Tibial nerve (tissue), 4 donors: ENCODE data around the gene COASY.

ENCODE experiments used
- CTCF ChIP-seq, 5 experiments: fragments of 200-600 bp in 3 of 5; fragments of 450-650 bp in 2 of 5; sonication (generic) in 3 of 5; IDR thresholded peaks; one replicate each; pipeline ENCODE4 v1.5.1; 2016 to 2019; ENCODE audit warnings: antibody characterized with exemption in 5 of 5, mild to moderate bottlenecking in 3 of 5, moderate library complexity in 2 of 5
- EP300 ChIP-seq, 2 donors: sonication (generic); formaldehyde crosslinking; IDR thresholded peaks; one replicate each; pipeline ENCODE4 v1.6.1; 2017; ENCODE audit warnings: antibody characterized with exemption in 2 of 2, mild to moderate bottlenecking in 1 of 2

- TF ChIP-seq EP300 (IDR thresholded peaks at IDR 0.05), result no peak
- TF ChIP-seq CTCF (IDR thresholded peaks at IDR 0.05), result no peak
Observed at GRCh38 chr17:42537156-42537805, 24.7 kb upstream of the COASY start.
